HL-60/S4 (cell line): ENCODE data around the gene PSAP.

ENCODE experiments used
- in situ Hi-C: fragments of 300-500 bp; cut with MboI; formaldehyde crosslinking; loops from 2 replicates; pipeline ENCODE4 v1.14.3; 2022; ENCODE audit warnings: low sequenced_read_pairs

PSAP gene

GRCh38 chr10:71829896-71830295 is 21.2 kb downstream of the PSAP start:
- in situ Hi-C loops = loop anchor here (10.0 kb wide), 1 partner anchor 65 kb away; no protein-coding TSS in a partner anchor

GRCh38 chr10:71829171-71829570 is 21.9 kb downstream of the PSAP start:
- in situ Hi-C loops = loop anchor here (10.0 kb wide), 1 partner anchor 66 kb away; no protein-coding TSS in a partner anchor

- in situ Hi-C loops = loop anchor here (10.0 kb wide), 1 partner anchor 66 kb away; no protein-coding TSS in a partner anchor
These were observed 22.3 kb downstream of the PSAP start for GRCh38 chr10:71828702-71829101.

GRCh38 chr10:71827852-71828251 is 23.2 kb downstream of the PSAP start:
- in situ Hi-C loops = loop anchor here (10.0 kb wide), 1 partner anchor 67 kb away; no protein-coding TSS in a partner anchor

- in situ Hi-C loops = loop anchor here (10.0 kb wide), 1 partner anchor 70 kb away; no protein-coding TSS in a partner anchor
These were observed 25.8 kb downstream of the PSAP start for GRCh38 chr10:71825217-71825616.

GRCh38 chr10:71824333-71824732 is 26.7 kb downstream of the PSAP start:
- in situ Hi-C loops = loop anchor here (10.0 kb wide), 1 partner anchor 70 kb away; no protein-coding TSS in a partner anchor

GRCh38 chr10:71823356-71823755 is 27.7 kb downstream of the PSAP start:
- in situ Hi-C loops = loop anchor here (10.0 kb wide), 1 partner anchor 71 kb away; no protein-coding TSS in a partner anchor

GRCh38 chr10:71821909-71822763 is 28.9 kb downstream of the PSAP start:
- in situ Hi-C loops = loop anchor here (10.0 kb wide), 1 partner anchor 73 kb away; no protein-coding TSS in a partner anchor

- in situ Hi-C loops = loop anchor here (10.0 kb wide), 1 partner anchor 74 kb away; no protein-coding TSS in a partner anchor
These were observed 30.1 kb downstream of the PSAP start for GRCh38 chr10:71820966-71821365.

GRCh38 chr10:71819985-71820384 is 31.1 kb downstream of the PSAP start:
- in situ Hi-C loops = loop anchor here (10.0 kb wide), 2 partner anchors 75 to 505 kb away; partner anchors contain the start of gene SLC29A3

- in situ Hi-C loops = loop anchor here (10.0 kb wide), 1 partner anchor 505 kb away; the partner anchor contains the start of gene SLC29A3
These were observed 31.6 kb downstream of the PSAP start for GRCh38 chr10:71819441-71819861.

GRCh38 chr10:71818674-71819260 is 32.3 kb downstream of the PSAP start:
- in situ Hi-C loops = loop anchor here (10.0 kb wide), 1 partner anchor 504 kb away; the partner anchor contains the start of gene SLC29A3

- in situ Hi-C loops = loop anchor here (10.0 kb wide), 1 partner anchor 503 kb away; the partner anchor contains the start of gene SLC29A3
These were observed 33.0 kb downstream of the PSAP start for GRCh38 chr10:71817831-71818655.

- in situ Hi-C loops = loop anchor here (10.0 kb wide), 1 partner anchor 502 kb away; the partner anchor contains the start of gene SLC29A3
These were observed 34.0 kb downstream of the PSAP start for GRCh38 chr10:71816936-71817618.

GRCh38 chr10:71816421-71816851 is 34.6 kb downstream of the PSAP start:
- in situ Hi-C loops = loop anchor here (10.0 kb wide), 1 partner anchor 502 kb away; the partner anchor contains the start of gene SLC29A3

- in situ Hi-C loops = loop anchor here (10.0 kb wide), 1 partner anchor 501 kb away; the partner anchor contains the start of gene SLC29A3
These were observed 35.4 kb downstream of the PSAP start for GRCh38 chr10:71815515-71816130.

- in situ Hi-C loops = loop anchor here (10.0 kb wide), 1 partner anchor 500 kb away; the partner anchor contains the start of gene SLC29A3
These were observed 36.1 kb downstream of the PSAP start for GRCh38 chr10:71814922-71815411.

- in situ Hi-C loops = loop anchor here (10.0 kb wide), 1 partner anchor 498 kb away; the partner anchor contains the start of gene SLC29A3
These were observed 38.0 kb downstream of the PSAP start for GRCh38 chr10:71812913-71813590.
